DND-41 (cell line): ENCODE measurements around the gene TP63.

ENCODE experiments used
- ATAC-seq: fragments of 200-7000 bp; cut with Tn5 transposase; 3 replicates; pipeline ENCODE4 v1.9.1; 2021; ENCODE audit warnings: low read depth; ENCODE audit not compliant: insufficient read depth
- DNase-seq: peaks from one replicate; pipeline ENCODE4 v3.0.0-alpha.2; 2020
- H2AFZ ChIP-seq: 2 replicates; pipeline ENCODE4 v1.6.0; 2012; ENCODE audit warnings: low read depth, low read length
- H3K27ac ChIP-seq: 2 replicates; pipeline ENCODE4 v1.5.1; 2012; ENCODE audit warnings: low read length, inconsistent platforms
- H3K27me3 ChIP-seq: fragments of 200-600 bp; sonication (generic); 2 replicates; pipeline ENCODE4 v1.6.0; 2012; ENCODE audit warnings: low read length, mild to moderate bottlenecking, inconsistent platforms; ENCODE audit not compliant: insufficient read depth, poor library complexity
- H3K36me3 ChIP-seq: 2 replicates; pipeline ENCODE4 v1.5.1; 2012; ENCODE audit warnings: low read length, inconsistent platforms; ENCODE audit not compliant: insufficient read depth
- H3K4me1 ChIP-seq: 2 replicates; pipeline ENCODE4 v1.5.1; 2012; ENCODE audit warnings: mild to moderate bottlenecking, low read length; ENCODE audit not compliant: insufficient read depth
- H3K4me2 ChIP-seq: 2 replicates; pipeline ENCODE4 v1.6.0; 2012; ENCODE audit warnings: mild to moderate bottlenecking, moderate library complexity, low read length, inconsistent platforms; ENCODE audit not compliant: insufficient read depth
- H3K4me3 ChIP-seq, 2 experiments: fragments of 200-600 bp in 1 of 2; shearing (Covaris generic) in 1 of 2; 2 replicates each; pipeline ENCODE4 v1.5.1; 2012 to 2016; ENCODE audit warnings: inconsistent platforms in 2 of 2, low read length in 2 of 2, mild to moderate bottlenecking in 2 of 2, low read depth in 1 of 2, moderate library complexity in 1 of 2
- H3K79me2 ChIP-seq: 2 replicates; pipeline ENCODE4 v1.6.0; 2012; ENCODE audit warnings: low read length, inconsistent platforms; ENCODE audit not compliant: insufficient read depth
- H3K9ac ChIP-seq: 2 replicates; pipeline ENCODE4 v1.6.0; 2012; ENCODE audit warnings: low read depth, mild to moderate bottlenecking, inconsistent platforms, low read length, moderate library complexity
- H3K9me3 ChIP-seq: 2 replicates; pipeline ENCODE4 v1.5.1; 2012; ENCODE audit warnings: low read length, moderate library complexity, mild to moderate bottlenecking, inconsistent platforms; ENCODE audit not compliant: insufficient read depth, severe bottlenecking
- H4K20me1 ChIP-seq: 2 replicates; pipeline ENCODE4 v1.6.0; 2012; ENCODE audit warnings: low read length; ENCODE audit not compliant: insufficient read depth
- CTCF ChIP-seq: IDR thresholded peaks from 2 replicates; pipeline ENCODE4 v1.5.1; 2012; ENCODE audit warnings: borderline replicate concordance, low read length, moderate library complexity, mild to moderate bottlenecking; ENCODE audit not compliant: poor library complexity, severe bottlenecking; ENCODE audit errors: extremely low read depth
- EZH2 ChIP-seq: IDR thresholded peaks from 3 replicates; pipeline ENCODE4 v1.6.1; 2012; ENCODE audit warnings: borderline replicate concordance, low read depth, mild to moderate bottlenecking, moderate library complexity, low read length, inconsistent platforms; ENCODE audit not compliant: severe bottlenecking

Gene TP63

GRCh38 chr3:189631373-189631408, at the start of gene TP63:
TSS of gene TP63 (plus strand) at chr3:189631389. CDS start at chr3:189631516, 127 bp downstream.
- Histone ChIP-seq H3K27me3 (peaks cover 7% of the 10 kb centered on the region), H4K20me1 (no peaks in the 10 kb centered on the region), H3K9me3 (no peaks in the 10 kb centered on the region), H3K4me1 (no peaks in the 10 kb centered on the region), H3K36me3 (no peaks in the 10 kb centered on the region), H3K4me2 (no peak within 1 kb of the TSS), H3K79me2 (no peaks in the 10 kb centered on the region), H3K4me3 (no peak within 1 kb of the TSS), H3K9ac (no peak within 1 kb of the TSS), H3K27ac (no peak within 1 kb of the TSS), H2AFZ (no peak within 1 kb of the TSS)
- TF ChIP-seq EZH2, result no peak
- no peak for TF ChIP-seq CTCF
- DNase-seq (no peak), ATAC-seq (no peak)

GRCh38 chr3:189582179-189582578, 49.0 kb upstream of the TP63 start:
- H3K36me3 ChIP-seq, result no peaks in the 10 kb centered on the region
- no peak overlapping the region for H2AFZ ChIP-seq
- H3K27ac ChIP-seq, result no peak overlapping the region
- H4K20me1 ChIP-seq, result no peaks in the 10 kb centered on the region
- no peaks in the 10 kb centered on the region for H3K9me3 ChIP-seq
- no peak for TF ChIP-seq EZH2
- TF ChIP-seq CTCF, result no peak
- H3K4me3 ChIP-seq, result no peak overlapping the region
- H3K4me1 ChIP-seq, result no peaks in the 10 kb centered on the region
- no peaks in the 10 kb centered on the region for H3K79me2 ChIP-seq
- no peak overlapping the region for H3K4me2 ChIP-seq
- no peak for ATAC-seq
- no peaks in the 10 kb centered on the region for H3K27me3 ChIP-seq
- no peak overlapping the region for H3K9ac ChIP-seq
- DNase-seq, result no peak

- TF ChIP-seq CTCF (no peak), EZH2 (no peak)
- DNase-seq (no peak), ATAC-seq (no peak)
- no peaks in the 10 kb centered on the region for H3K36me3 ChIP-seq
- H3K4me3 ChIP-seq, result no peak overlapping the region
- H3K4me2 ChIP-seq, result no peak overlapping the region
- no peaks in the 10 kb centered on the region for H4K20me1 ChIP-seq
- H3K9ac ChIP-seq, result no peak overlapping the region
- H3K9me3 ChIP-seq, result no peaks in the 10 kb centered on the region
- no peaks in the 10 kb centered on the region for H3K27me3 ChIP-seq
- H2AFZ ChIP-seq, result no peak overlapping the region
- H3K4me1 ChIP-seq, result no peaks in the 10 kb centered on the region
- H3K27ac ChIP-seq, result no peak overlapping the region
- no peaks in the 10 kb centered on the region for H3K79me2 ChIP-seq
These were observed 46.5 kb upstream of the TP63 start for GRCh38 chr3:189584645-189585044.

- Histone ChIP-seq H3K4me1 (no peaks in the 10 kb centered on the region), H3K4me2 (no peak overlapping the region), H3K36me3 (no peaks in the 10 kb centered on the region), H3K27me3 (no peaks in the 10 kb centered on the region), H3K9ac (no peak overlapping the region), H3K4me3 (no peak overlapping the region), H4K20me1 (no peaks in the 10 kb centered on the region), H3K9me3 (no peaks in the 10 kb centered on the region), H3K79me2 (no peaks in the 10 kb centered on the region), H2AFZ (no peak overlapping the region), H3K27ac (no peak overlapping the region)
- no peak for DNase-seq
- TF ChIP-seq EZH2, result no peak
- no peak for TF ChIP-seq CTCF
- ATAC-seq, result no peak
These were observed 44.1 kb upstream of the TP63 start for GRCh38 chr3:189586941-189587663.
